B cell (primary cell): ENCODE data around the gene NEK11. TPM values are rescaled to one million over a fixed set of nuclear protein-coding genes. Genes with fewer than 3 reads are reported as not detected.

ENCODE experiments used
- ATAC-seq: fragments of 200-7000 bp; cut with Tn5 transposase; one replicate; pipeline ENCODE4 v1.10.0; 2021; ENCODE audit warnings: low read depth, mild to moderate bottlenecking, moderate number of reproducible peaks, moderate library complexity
- CTCF ChIA-PET: fragments of 350-600 bp; sonication (Branson Sonifier 250); formaldehyde crosslinking; loops from one replicate; lab custom pipeline; 2021; ENCODE audit warnings: antibody characterized with exemption, inconsistent platforms; lab: Charles Lee
- POLR2A ChIA-PET: fragments of 350-600 bp; sonication (Branson Sonifier 250); formaldehyde crosslinking; loops from one replicate; lab custom pipeline; 2021; ENCODE audit warnings: antibody characterized with exemption; lab: Charles Lee
- DNase-seq: peaks from one replicate; pipeline ENCODE4 v3.0.0; 2013
- H2AFZ ChIP-seq: 2 replicates; pipeline ENCODE4 v1.6.1; 2012; ENCODE audit warnings: mild to moderate bottlenecking, low read depth, low read length; ENCODE audit not compliant: insufficient read depth, poor library complexity, severe bottlenecking
- H3K27ac ChIP-seq, 2 donors: 1 replicate in 1 of 2; 2 replicates in 1 of 2; pipeline ENCODE4 v1.5.1; 2012 to 2013; ENCODE audit warnings: low read length in 2 of 2, mild to moderate bottlenecking in 2 of 2, moderate library complexity in 1 of 2
- H3K27me3 ChIP-seq, 4 experiments: fragments of 200-600 bp in 1 of 4; sonication (generic) in 1 of 4; replicated peaks in 1 of 4; 1 replicate in 2 of 4; 2 replicates in 2 of 4; pipeline versions ENCODE4 v1.6.1 to v1.7.0; 2013 to 2016; ENCODE audit warnings: low read length in 3 of 4, mild to moderate bottlenecking in 2 of 4, mixed read lengths in 1 of 4, moderate library complexity in 1 of 4; ENCODE audit not compliant: insufficient read depth in 4 of 4, control insufficient read depth in 3 of 4; ENCODE audit errors: control extremely low read depth in 1 of 4
- H3K36me3 ChIP-seq, 2 experiments: replicated peaks in 1 of 2; 1 replicate in 1 of 2; 2 replicates in 1 of 2; pipeline versions ENCODE4 v1.6.1 to v1.7.1; 2013; ENCODE audit warnings: low read length in 1 of 2; ENCODE audit not compliant: insufficient read depth in 2 of 2, control insufficient read depth in 1 of 2; ENCODE audit errors: control extremely low read depth in 1 of 2, extremely low read depth in 1 of 2
- H3K4me1 ChIP-seq, 2 donors: fragments of 200-600 bp in 1 of 2; sonication (generic) in 1 of 2; 1 replicate in 1 of 2; 2 replicates in 1 of 2; pipeline versions ENCODE4 v1.5.1 to v1.6.1; 2013 to 2017; ENCODE audit warnings: low read length in 2 of 2; ENCODE audit not compliant: control insufficient read depth in 2 of 2, insufficient read depth in 2 of 2
- H3K4me2 ChIP-seq: replicated peaks from 2 replicates; pipeline ENCODE3; 2012; ENCODE audit warnings: mild to moderate bottlenecking, low read depth, low read length; ENCODE audit not compliant: poor library complexity, severe bottlenecking
- H3K4me3 ChIP-seq, 5 experiments: fragments of 200-600 bp in 1 of 5; sonication (generic) in 1 of 5; 1 replicate in 3 of 5; 2 replicates in 2 of 5; pipeline versions ENCODE4 v1.5.1 to v1.7.0; 2011 to 2016; ENCODE audit warnings: low read length in 4 of 5, mild to moderate bottlenecking in 4 of 5, low read depth in 2 of 5, control low read depth in 1 of 5, moderate library complexity in 1 of 5; ENCODE audit not compliant: insufficient read depth in 1 of 5; ENCODE audit errors: control extremely low read depth in 1 of 5, extremely low read depth in 1 of 5
- H3K79me2 ChIP-seq: fragments of 200-600 bp; sonication (generic); one replicate; pipeline ENCODE4 v1.6.0; 2016; ENCODE audit warnings: low read length; ENCODE audit not compliant: control insufficient read depth, insufficient read depth
- H3K9ac ChIP-seq: fragments of 200-600 bp; sonication (generic); 2 replicates; pipeline ENCODE4 v1.6.1; 2017; ENCODE audit warnings: mild to moderate bottlenecking, low read length, moderate library complexity
- H3K9me3 ChIP-seq, 3 donors: one replicate each; pipeline versions ENCODE4 v1.6.1 to v1.7.1; 2013; ENCODE audit warnings: low read length in 2 of 3; ENCODE audit not compliant: control insufficient read depth in 2 of 3, insufficient read depth in 1 of 3; ENCODE audit errors: control extremely low read depth in 1 of 3
- H4K20me1 ChIP-seq: 2 replicates; pipeline ENCODE4 v1.6.0; 2012; ENCODE audit warnings: mild to moderate bottlenecking, low read length; ENCODE audit not compliant: insufficient read depth, control insufficient read depth, poor library complexity, severe bottlenecking
- H3K27ac Mint-ChIP-seq: one replicate; pipeline ENCODE4 v1.8.0; 2021; ENCODE audit warnings: mixed read lengths
- H3K27me3 Mint-ChIP-seq: one replicate; pipeline ENCODE4 v1.8.0; 2021; ENCODE audit warnings: mixed read lengths
- H3K4me1 Mint-ChIP-seq: one replicate; pipeline ENCODE4 v1.8.0; 2021; ENCODE audit warnings: mixed read lengths
- H3K4me3 Mint-ChIP-seq: one replicate; pipeline ENCODE4 v1.8.0; 2021; ENCODE audit warnings: mixed read lengths
- H3K9me3 Mint-ChIP-seq: one replicate; pipeline ENCODE4 v1.8.0; 2022; ENCODE audit warnings: mixed read lengths; ENCODE audit not compliant: insufficient read depth
- EZH2 ChIP-seq: IDR thresholded peaks from 2 replicates; pipeline ENCODE4 v1.6.1; 2012; ENCODE audit warnings: borderline replicate concordance, low read depth, mild to moderate bottlenecking, moderate library complexity, low read length; ENCODE audit not compliant: insufficient read depth, poor library complexity, severe bottlenecking
- WGBS: methylation state at CpG from one replicate; pipeline ENCODE4 v1.1.5; 2013; ENCODE audit warnings: missing lambda C conversion rate; ENCODE audit not compliant: insufficient coverage; 5-methylcytosine and 5-hydroxymethylcytosine counted together
- intact Hi-C: fragments of 100-400 bp; cut with micrococcal nuclease; formaldehyde crosslinking; loops from one replicate; pipeline ENCODE4 v1.10.0; 2022
- polyA plus RNA-seq: library from polyadenylated mRNA; depleted of rRNA; stranded (reverse); fragments of >200 nt; gene quantifications from 2 replicates; pipeline ENCODE4 v1.2.3, GENCODE V29; 2012
- total RNA-seq, 2 donors: library from RNA; stranded (reverse); fragments of 120-200 nt in 1 of 2; gene quantifications; 1 replicate in 1 of 2; 2 replicates in 1 of 2; pipeline versions ENCODE4 v1.2.3 to v1.2.4, GENCODE V29; 2013 to 2022
- TF ChIP-seq, protein P1 (sequence below): fragments of 200-600 bp; IDR thresholded peaks from one replicate; pipeline ENCODE4 v1.8.0; 2022; ENCODE audit warnings: antibody characterized with exemption, mild to moderate bottlenecking

Gene NEK11
- total and polyA plus RNA-seq, 2 donors (not counting 1 experiment from before 2014, with no cell fraction given), result 1.00 to 7.7 TPM

- no peaks in the 10 kb centered on the region for H3K4me1 ChIP-seq
- H3K27me3 Mint-ChIP-seq, result peaks cover 4% of the 10 kb centered on the region
- intact Hi-C loops, result no loop called here
- H3K9ac ChIP-seq, result no peak overlapping the region
- no peak overlapping the region for H2AFZ ChIP-seq
- no peak overlapping the region for H3K27ac ChIP-seq
- ATAC-seq, result no peak
- H3K9me3 ChIP-seq, result no peaks in the 10 kb centered on the region
- no peaks in the 10 kb centered on the region for H3K4me1 Mint-ChIP-seq
- H3K36me3 ChIP-seq, result no peaks in the 10 kb centered on the region
- POLR2A ChIA-PET, result no interaction called here
- H3K4me3 ChIP-seq, result no peak overlapping the region
- no peak overlapping the region for H3K27ac Mint-ChIP-seq
- TF ChIP-seq, protein P1, sequence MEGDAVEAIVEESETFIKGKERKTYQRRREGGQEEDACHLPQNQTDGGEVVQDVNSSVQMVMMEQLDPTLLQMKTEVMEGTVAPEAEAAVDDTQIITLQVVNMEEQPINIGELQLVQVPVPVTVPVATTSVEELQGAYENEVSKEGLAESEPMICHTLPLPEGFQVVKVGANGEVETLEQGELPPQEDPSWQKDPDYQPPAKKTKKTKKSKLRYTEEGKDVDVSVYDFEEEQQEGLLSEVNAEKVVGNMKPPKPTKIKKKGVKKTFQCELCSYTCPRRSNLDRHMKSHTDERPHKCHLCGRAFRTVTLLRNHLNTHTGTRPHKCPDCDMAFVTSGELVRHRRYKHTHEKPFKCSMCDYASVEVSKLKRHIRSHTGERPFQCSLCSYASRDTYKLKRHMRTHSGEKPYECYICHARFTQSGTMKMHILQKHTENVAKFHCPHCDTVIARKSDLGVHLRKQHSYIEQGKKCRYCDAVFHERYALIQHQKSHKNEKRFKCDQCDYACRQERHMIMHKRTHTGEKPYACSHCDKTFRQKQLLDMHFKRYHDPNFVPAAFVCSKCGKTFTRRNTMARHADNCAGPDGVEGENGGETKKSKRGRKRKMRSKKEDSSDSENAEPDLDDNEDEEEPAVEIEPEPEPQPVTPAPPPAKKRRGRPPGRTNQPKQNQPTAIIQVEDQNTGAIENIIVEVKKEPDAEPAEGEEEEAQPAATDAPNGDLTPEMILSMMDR, result no peak
- no peak for TF ChIP-seq EZH2
- no peaks in the 10 kb centered on the region for H3K27me3 ChIP-seq
- CTCF ChIA-PET, result no interaction called here
- 89% methylated on average over 1 of the region's 3 CpGs for WGBS
- no peak for DNase-seq
- no peaks in the 10 kb centered on the region for H4K20me1 ChIP-seq
- H3K79me2 ChIP-seq, result no peaks in the 10 kb centered on the region
- H3K4me2 ChIP-seq, result no peak overlapping the region
- no peak overlapping the region for H3K4me3 Mint-ChIP-seq
- no peaks in the 10 kb centered on the region for H3K9me3 Mint-ChIP-seq
Observed at GRCh38 chr3:131222599-131222998, 195.9 kb downstream of the NEK11 start.

GRCh38 chr3:131223373-131224289, 197.0 kb downstream of the NEK11 start:
- Histone ChIP-seq H3K9me3 (no peaks in the 10 kb centered on the region), H3K27ac (no peak overlapping the region), H3K79me2 (no peaks in the 10 kb centered on the region), H3K4me3 (no peak overlapping the region), H3K27me3 (no peaks in the 10 kb centered on the region), H3K4me2 (no peak overlapping the region), H3K36me3 (no peaks in the 10 kb centered on the region), H3K4me1 (no peaks in the 10 kb centered on the region), H2AFZ (no peak overlapping the region), H3K9ac (no peak overlapping the region), H4K20me1 (no peaks in the 10 kb centered on the region)
- Mint-ChIP-seq H3K4me1 (no peaks in the 10 kb centered on the region), H3K27me3 (no peaks in the 10 kb centered on the region), H3K4me3 (no peak overlapping the region), H3K27ac (no peak overlapping the region), H3K9me3 (no peaks in the 10 kb centered on the region)
- ChIA-PET POLR2A (no interaction called here), CTCF (no interaction called here)
- no CpG with 5 or more reads among the region's 5 CpGs for WGBS
- no peak for TF ChIP-seq EZH2
- TF ChIP-seq, protein P1, result no peak
- ATAC-seq (no peak), DNase-seq (no peak)
- intact Hi-C loops, result no loop called here
